NCI-H128 (cell line): ENCODE results near the gene PTH1R.

ENCODE experiments used
- DNase-seq: peaks from one replicate; lab custom pipeline; 2025; ENCODE audit not compliant: unreplicated experiment; lab: John Stamatoyannopoulos, UW

The PTH1R gene

GRCh38 chr3:46849686-46850467 lies 27.6 kb upstream of the PTH1R start:
- DNase-seq, result no peak

GRCh38 chr3:46850468-46850779 lies 27.1 kb upstream of the PTH1R start:
- no peak for DNase-seq

DNA sequence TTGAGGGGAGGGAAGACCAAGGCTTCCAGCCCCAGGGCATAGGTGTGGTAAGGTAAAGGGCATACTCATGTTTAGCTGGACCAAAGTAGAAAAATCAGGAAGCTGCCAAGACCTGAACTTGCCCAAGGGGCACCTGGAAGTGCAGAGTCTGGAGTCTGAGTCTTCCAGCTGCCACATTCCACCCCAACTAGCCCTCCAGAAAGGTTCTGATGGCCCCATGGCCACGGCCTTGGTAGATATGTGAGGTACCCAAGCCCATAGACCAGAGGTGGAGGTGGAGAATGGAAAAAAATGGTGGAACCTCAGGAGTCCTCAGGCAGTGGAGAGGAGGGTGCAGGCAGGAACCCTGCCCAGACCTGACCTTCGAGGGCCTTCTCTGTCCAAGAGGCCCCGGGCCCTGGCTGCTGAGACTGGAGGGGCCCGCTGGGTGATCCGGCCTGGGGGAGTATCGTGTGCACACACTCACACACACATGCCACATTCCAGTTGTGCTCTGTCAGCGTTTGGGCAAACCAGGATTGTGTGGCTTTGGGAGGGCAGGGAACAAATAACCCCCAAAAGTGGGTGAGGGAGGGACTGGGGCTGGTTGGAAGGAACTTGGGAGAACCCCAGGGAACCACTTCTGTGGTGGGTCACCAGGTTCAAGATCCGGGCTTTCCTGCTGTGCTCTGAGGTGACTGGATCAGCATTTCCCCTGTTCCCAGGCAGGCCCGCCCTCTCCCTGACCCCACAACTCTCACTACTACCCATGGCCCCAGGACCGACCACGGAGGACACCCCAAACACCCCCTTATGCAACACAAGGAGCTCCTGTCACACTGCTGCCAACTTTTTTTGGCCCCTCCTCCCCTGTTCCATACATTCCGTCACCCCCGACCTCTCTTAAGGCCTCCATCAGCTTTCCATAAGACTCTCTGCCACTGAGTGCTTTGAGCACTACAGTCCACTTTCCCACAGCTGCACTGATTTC lies 25.9 kb upstream of the PTH1R start:
- DNase-seq, result no peak

DNA sequence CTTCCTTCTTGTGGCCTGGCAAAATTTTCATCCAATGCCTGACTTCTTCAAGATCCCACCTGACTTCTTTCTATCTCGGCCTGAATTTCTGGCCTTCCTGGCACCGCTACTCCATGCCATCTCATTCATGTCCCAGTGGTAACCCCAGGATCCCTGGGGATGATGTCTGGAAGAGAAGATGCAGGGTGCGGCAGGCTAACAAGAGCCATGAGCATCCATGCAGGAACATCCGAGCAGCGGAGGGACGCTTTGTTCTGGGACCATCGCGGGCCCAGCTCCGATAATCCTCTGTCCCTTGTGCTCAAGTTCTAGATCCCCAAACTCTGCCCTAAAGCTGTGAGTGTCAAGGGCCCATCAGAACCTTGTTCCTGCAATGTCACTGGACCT lies 25.2 kb upstream of the PTH1R start:
- no peak for DNase-seq

DNA sequence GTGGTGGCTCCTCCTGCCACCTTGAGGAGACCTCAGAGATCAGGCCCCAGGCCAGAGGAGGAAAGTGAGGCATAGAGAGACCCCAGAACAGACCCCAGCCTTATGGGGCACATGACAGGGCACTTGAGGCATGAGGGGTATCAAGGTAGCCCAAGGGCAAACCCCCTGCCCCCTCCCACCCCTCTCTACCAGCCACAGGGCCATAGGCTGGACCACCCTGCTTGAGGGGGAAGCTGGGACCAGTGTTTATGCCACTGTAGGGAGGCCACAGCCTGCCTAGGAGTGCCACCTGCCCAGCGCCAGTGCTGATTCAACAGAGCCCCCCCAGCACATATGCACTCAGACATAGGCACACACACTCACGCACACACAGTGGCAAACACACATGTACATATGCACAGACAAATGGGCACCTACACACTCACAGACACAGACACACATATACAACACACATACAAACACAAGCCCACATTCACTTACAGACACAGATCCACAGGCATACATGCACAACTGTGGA lies 24.6 kb upstream of the PTH1R start:
- no peak for DNase-seq

DNA sequence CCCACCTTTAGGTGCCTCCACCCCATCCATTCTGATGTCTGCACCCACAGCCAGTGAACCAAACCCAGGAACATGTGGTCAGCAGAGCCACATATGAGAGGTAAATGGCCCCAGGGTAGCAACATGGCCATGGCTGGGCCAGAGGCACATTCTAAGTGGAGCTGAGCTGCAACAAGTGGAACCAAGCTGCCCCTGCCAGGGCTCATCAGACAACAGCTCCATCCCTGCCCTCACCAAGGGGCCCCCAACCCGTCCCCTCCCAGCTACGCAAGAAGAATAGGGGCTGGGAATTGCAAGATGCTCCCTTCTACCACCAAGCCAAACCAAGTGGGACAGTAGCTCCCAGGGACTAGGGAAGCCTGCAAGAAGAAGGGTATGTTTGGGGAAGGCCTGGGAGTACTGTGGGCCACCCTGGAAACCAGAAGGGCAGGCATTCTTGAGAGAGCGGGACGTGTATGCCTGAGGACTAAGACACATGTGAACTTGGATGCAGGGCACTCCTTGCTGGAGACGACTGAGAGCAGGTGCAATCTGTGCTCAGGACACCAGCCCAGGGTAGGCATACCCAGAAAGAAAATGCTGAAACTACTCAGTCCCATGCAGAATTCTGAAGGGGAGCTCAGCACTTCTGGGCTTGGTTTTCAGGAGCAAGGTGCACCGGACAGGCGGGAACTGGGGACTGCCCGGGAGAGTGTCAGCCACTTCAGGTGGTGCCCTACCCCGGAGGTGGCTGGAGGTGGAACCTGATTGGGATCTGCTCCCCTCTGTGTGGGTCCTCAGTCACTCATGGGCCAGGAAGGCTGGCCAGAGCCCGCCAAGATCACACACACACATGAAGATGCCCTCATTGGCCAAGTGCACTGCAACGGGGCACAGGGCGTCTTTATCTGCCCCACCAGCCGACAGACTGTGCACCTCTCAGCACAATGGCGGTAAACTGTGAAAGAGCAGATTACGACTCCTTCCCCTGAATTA lies 23.8 kb upstream of the PTH1R start:
- DNase-seq, result no peak

DNA sequence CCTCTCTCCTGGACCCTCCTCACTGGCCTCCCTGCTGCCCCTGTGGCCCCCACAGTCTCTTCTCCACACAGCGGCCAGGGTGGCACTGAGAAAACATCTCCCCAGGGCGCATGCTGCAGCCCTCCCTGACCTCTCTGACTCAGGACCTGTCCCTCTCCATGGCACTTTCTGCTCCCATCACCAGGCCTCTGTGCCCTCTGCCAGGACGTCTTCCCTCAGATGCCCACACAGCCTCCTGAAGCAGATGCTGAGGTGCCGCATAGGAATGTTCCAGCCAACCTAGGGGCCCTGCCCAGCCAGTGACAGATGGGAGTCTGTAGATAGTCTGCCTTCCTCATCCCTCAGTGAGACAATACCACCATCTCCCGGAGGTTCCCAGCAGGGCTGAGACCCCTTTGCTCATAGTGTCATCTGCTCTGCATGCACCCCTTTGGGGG lies 22.9 kb upstream of the PTH1R start:
- no peak for DNase-seq

DNA sequence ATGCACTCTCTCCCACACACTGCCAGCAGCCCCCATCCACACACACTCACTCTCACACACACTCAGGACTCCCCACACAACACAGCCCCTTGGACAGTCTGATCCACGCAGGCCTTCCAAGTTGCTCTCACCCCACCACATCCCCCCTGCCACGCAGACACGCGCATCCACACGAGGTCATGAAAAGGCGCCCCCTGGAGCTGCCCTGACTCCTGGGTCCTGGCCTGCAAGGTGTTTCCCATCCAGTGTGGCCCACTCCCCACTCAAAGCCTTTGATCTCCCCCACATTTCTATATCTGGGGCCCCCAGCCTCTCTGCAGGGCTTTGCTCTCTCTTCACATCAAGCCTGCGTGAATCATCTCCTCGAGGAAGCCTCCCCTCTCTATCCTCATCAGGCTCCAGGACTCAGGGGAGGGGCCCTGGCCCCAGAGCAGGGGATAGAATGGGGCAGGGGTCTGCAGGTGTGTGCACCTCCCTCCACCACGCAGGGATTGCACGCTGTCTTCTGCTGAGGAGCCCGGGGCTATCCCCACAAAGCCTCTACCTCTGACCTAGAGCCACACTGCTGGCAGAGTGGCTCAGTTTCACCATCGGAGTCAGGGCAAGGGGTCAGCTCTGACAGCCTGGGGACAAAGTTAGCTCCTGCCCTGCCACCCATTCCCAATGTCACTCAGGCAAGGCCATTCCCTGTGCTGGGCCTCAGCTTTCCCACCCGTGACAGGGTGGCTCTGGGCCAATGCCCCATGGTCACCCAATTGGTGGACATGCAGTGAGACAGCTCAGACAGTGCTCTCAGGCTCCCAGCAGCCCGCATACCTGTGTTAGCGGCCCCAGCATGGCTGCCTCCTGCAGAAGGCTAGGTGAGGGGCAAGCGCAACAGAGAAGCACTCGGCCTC lies 20.7 kb upstream of the PTH1R start:
- DNase-seq, result no peak

DNA sequence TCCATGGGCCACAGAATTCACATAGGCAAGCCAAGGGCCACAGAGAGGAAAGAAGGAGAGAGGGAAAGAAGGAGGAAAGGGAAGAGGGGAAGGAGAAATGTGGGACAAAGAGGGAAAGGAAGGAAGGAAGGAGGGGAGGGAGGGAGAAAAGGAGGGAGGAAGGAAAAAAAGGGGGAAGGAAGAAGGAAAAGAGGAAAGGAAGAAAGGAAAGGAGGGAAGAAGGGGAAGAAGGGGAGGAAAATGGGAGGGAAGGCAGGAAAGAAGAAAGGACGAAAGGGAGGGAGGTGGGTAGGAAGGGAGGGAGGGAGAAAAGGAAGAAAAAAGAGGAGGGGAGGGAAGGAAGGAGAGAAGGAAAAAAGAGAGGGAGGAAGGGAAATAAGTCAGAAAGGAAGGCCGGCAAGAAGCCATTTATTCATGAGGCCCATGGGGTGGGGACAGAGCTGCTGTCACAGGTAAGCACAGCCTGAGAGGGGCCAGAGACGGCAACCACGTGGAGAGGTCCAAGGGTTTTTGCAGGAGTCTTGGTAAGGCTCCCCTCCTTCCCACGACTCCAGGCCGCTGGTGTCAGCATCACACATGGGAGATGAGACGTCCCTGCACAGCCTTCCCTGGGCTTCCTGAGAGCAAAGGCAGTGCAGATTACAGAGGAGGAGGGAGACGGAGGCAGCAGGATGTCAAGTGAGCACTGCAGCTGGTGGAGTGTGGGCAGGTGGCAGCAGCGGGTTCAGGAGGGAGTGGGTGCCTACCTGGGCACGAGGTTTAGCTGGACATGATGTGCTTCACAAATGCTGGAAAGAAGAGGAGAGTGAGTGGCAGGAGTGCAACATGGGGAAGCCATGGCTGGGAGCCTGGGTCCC lies 19.8 kb upstream of the PTH1R start:
- DNase-seq, result no peak

DNA sequence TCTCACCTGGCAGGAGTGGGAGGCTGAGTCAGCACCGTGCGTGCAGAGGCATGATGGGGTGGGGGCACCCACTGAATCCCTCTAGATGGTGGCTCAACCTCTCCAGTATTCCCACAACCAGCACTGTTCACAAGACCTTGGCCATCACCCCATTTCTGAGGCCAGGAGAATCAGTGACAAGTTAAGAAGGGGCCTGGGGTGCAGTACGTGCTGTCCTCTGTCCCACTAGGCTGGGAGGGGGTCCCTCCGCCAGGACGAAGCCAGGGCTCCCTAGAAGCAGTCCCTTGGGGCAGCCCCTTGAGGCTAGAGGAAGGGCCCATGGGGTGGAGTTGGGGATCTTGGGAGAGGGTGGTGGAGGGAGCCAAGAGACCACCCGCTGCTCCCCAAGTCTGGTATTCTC lies 19.1 kb upstream of the PTH1R start:
- no peak for DNase-seq

DNA sequence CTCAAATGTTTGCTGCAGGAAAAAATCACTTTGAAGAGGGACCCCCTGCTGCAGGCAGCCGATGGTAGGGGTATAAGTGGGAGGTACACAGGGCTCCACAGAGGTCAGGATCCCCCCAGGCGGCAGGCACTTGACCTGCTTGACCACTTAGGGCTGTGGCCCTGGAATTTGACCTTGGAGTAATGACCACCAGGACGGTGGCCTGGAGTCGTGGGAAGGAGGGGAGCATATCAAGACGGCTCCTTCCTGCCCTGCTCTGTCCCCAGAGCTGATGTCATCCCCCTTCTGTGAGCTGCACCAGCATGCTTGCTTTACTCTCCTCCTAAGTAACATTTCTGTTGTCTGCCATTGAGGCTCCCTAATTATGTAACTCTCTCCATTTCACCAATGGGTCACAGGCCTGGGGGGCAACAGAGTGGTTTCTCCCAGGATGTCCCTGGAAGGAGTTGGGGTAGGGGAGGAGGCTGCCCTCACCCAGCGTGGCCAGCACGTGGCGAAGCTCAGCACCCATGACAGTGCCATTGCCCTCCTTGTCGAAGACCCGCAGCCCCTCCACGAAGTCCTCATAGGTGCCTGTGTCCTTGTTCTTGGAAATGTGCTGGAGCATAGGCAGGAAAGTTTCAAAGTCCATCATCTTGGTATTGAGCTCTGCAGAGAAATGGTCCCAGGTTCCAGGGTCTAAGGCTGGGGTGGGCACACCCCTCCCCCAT lies 18.4 kb upstream of the PTH1R start:
- no peak for DNase-seq

GRCh38 chr3:46860017-46860809 lies 17.3 kb upstream of the PTH1R start:
- DNase-seq, result no peak

- DNase-seq, result no peak
Measured at GRCh38 chr3:46860810-46861604, 16.5 kb upstream of the PTH1R start.

DNA sequence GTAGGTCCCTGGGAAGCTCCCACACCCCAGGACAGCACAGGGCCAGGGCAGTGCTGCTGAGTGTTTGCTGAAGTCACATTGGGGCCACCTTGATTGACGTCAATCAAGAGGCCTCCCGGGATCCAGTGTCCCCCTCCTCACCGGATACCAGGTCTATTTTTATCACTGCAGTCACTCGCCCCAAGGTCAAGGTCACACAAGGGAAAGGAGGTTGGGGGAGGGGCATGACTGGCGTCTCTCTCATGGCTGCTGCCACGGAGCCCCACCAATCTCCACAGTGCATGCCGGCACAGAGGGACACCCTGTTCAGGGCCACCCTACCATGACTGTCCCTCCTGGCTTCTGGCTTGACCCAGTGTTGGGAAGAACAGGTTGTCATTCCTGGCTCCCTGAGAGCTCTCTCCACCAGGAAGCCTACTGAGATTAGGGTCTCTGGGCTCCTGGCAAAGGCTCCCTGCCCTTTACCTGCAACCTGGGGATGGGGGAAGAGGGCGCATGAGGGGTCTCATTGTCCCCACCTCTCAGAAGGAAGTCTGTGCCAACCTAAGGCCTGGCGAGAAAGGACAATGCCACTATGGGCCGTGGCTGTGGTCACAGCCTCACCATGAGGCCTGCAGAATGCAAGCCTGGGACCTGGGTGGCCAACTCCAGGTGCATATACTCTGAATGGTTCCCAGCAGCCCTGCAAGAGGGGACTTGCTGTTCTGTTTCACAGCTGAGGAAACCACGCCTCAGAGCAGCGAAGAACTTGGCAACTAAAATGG lies 15.7 kb upstream of the PTH1R start:
- DNase-seq, result no peak

GRCh38 chr3:46862369-46863025 lies 15.0 kb upstream of the PTH1R start:
- DNase-seq, result no peak
